SK-N-SH treated with all-trans-retinoic acid at 6 μM for 48 hours (cell line): ENCODE measurements around the gene MAP1A.

Experiments used
- CSDC2 ChIP-seq: fragments of 250-450 bp; sonication (Bioruptor Pico); IDR thresholded peaks from 2 replicates; pipeline ENCODE4 v1.5.0; 2020; ENCODE audit warnings: mild to moderate bottlenecking, moderate library complexity
- OSR1 ChIP-seq: fragments of 250-450 bp; sonication (Bioruptor Pico); IDR thresholded peaks from 2 replicates; pipeline ENCODE4 v1.8.0; 2022; ENCODE audit warnings: moderate library complexity, mild to moderate bottlenecking, inconsistent platforms
- RARB ChIP-seq: fragments of 250-450 bp; sonication (Bioruptor Pico); IDR thresholded peaks from 2 replicates; pipeline ENCODE4 v1.8.0; 2021; ENCODE audit warnings: mild to moderate bottlenecking, moderate library complexity
- ZFP3 ChIP-seq: fragments of 250-450 bp; sonication (Bioruptor Pico); IDR thresholded peaks from 2 replicates; pipeline ENCODE4 v1.5.0; 2020; ENCODE audit warnings: mild to moderate bottlenecking, moderate library complexity
- ZFP30 ChIP-seq: fragments of 450-650 bp; formaldehyde crosslinking; IDR thresholded peaks from 2 replicates; pipeline ENCODE4 v1.5.0; 2022; ENCODE audit warnings: mild to moderate bottlenecking, moderate library complexity
- TF ChIP-seq, protein P1 (sequence below): fragments of 250-450 bp; sonication (Bioruptor Pico); IDR thresholded peaks from 2 replicates; pipeline ENCODE4 v1.8.0; 2020; ENCODE audit warnings: mild to moderate bottlenecking, moderate library complexity, borderline replicate concordance
- TF ChIP-seq, protein P2 (sequence below): fragments of 250-450 bp; sonication (Bioruptor Pico); IDR thresholded peaks from 2 replicates; pipeline ENCODE4 v1.5.1; 2020; ENCODE audit warnings: low read depth, mild to moderate bottlenecking, moderate library complexity

GRCh38 chr15:43473885-43474284 lies 43.5 kb upstream of the MAP1A start:
- TF ChIP-seq CSDC2 (CRISPR knock-in tag): no peak
- TF ChIP-seq, protein P1, sequence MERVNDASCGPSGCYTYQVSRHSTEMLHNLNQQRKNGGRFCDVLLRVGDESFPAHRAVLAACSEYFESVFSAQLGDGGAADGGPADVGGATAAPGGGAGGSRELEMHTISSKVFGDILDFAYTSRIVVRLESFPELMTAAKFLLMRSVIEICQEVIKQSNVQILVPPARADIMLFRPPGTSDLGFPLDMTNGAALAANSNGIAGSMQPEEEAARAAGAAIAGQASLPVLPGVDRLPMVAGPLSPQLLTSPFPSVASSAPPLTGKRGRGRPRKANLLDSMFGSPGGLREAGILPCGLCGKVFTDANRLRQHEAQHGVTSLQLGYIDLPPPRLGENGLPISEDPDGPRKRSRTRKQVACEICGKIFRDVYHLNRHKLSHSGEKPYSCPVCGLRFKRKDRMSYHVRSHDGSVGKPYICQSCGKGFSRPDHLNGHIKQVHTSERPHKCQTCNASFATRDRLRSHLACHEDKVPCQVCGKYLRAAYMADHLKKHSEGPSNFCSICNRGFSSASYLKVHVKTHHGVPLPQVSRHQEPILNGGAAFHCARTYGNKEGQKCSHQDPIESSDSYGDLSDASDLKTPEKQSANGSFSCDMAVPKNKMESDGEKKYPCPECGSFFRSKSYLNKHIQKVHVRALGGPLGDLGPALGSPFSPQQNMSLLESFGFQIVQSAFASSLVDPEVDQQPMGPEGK (CRISPR knock-in tag): no peak
- TF ChIP-seq ZFP30 (CRISPR knock-in tag): no peak
- TF ChIP-seq, protein P2, sequence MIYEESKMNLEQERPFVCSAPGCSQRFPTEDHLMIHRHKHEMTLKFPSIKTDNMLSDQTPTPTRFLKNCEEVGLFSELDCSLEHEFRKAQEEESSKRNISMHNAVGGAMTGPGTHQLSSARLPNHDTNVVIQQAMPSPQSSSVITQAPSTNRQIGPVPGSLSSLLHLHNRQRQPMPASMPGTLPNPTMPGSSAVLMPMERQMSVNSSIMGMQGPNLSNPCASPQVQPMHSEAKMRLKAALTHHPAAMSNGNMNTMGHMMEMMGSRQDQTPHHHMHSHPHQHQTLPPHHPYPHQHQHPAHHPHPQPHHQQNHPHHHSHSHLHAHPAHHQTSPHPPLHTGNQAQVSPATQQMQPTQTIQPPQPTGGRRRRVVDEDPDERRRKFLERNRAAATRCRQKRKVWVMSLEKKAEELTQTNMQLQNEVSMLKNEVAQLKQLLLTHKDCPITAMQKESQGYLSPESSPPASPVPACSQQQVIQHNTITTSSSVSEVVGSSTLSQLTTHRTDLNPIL: no peak
- TF ChIP-seq ZFP3: no peak
- no peak for TF ChIP-seq OSR1 (CRISPR knock-in tag)
- TF ChIP-seq RARB (CRISPR knock-in tag): no peak
